ENCODE measurements around the gene CRIP3.

Gene CRIP3

DNA sequence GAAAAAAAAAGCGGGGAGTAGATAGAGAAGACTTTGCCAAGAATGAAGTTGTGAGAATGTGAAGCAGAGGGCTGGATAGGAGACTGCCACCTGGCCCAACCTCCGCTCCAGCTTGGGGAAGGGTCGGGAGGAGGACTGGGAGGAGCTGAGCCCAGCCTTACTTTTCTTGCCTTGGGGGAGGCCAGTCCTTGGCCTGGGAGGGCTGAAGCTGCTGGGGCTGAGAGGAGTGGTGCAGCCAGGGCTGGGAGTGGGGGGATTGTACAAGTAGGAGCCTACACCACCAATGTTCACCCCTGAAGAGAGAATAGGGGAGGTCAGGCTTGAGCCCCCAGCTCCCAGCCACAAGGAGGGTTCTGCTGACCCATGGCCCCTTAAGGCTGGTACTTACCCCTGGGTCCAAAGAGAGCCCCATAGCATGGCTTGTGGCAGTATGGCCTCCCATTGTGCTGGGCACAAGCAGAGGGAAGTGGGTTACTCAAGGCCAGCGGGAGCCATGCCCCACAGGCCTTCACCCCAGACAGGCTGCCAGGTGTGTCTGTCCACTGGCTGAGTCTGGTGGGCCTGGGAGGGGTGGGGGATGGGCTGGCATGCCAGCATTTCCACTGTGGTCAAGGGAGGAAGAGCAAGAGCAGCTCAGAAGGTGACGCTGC, 1.1 kb downstream of the CRIP3 start:
- no peak overlapping the region for H2AFZ ChIP-seq (ENCODE audit: low read depth)
- no peak overlapping the region for H3K9ac ChIP-seq
- no peaks in the 10 kb centered on the region for H4K20me1 ChIP-seq (ENCODE audit: insufficient read depth)
- H3K36me3 ChIP-seq (ENCODE audit: insufficient read depth) = no peaks in the 10 kb centered on the region
- TF ChIP-seq, protein P1, sequence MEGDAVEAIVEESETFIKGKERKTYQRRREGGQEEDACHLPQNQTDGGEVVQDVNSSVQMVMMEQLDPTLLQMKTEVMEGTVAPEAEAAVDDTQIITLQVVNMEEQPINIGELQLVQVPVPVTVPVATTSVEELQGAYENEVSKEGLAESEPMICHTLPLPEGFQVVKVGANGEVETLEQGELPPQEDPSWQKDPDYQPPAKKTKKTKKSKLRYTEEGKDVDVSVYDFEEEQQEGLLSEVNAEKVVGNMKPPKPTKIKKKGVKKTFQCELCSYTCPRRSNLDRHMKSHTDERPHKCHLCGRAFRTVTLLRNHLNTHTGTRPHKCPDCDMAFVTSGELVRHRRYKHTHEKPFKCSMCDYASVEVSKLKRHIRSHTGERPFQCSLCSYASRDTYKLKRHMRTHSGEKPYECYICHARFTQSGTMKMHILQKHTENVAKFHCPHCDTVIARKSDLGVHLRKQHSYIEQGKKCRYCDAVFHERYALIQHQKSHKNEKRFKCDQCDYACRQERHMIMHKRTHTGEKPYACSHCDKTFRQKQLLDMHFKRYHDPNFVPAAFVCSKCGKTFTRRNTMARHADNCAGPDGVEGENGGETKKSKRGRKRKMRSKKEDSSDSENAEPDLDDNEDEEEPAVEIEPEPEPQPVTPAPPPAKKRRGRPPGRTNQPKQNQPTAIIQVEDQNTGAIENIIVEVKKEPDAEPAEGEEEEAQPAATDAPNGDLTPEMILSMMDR (conservative IDR thresholded peaks at IDR 0.05; ENCODE audit: low read depth, low read length) = no peak
- H3K79me2 ChIP-seq (ENCODE audit: insufficient read depth, low read depth) = no peaks in the 10 kb centered on the region
- H3K27me3 ChIP-seq (ENCODE audit: insufficient read depth, low read depth) = no peaks in the 10 kb centered on the region
- no peak overlapping the region for H3K27ac ChIP-seq
- peaks cover 5% of the 10 kb centered on the region for H3K4me1 ChIP-seq (ENCODE audit: low read depth, poor library complexity, severe bottlenecking)
- H3K4me3 ChIP-seq (IDR thresholded peaks at IDR 0.05; ENCODE audit: insufficient read depth, low read depth, low read length) = no peak overlapping the region
- no peak overlapping the region for H3K4me2 ChIP-seq

DNA sequence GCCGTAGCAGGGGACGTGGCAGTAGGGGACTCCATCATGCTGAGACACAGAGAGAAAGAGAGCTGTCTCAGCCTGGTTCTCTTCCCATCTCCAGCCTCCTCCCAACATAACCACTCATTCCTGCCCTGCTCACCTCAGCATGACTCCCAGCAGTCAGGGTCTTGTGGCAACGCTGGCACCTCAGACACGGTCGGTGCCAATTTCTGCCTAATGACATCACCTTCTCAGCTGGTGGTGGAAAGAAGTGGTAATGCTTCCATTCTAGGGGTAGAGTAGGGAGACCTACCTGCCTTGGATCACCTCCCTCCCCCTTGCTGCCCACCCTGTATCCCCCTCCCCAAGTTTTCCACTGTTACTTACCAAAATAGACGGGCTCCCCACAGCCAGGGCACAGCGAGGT, 2.5 kb downstream of the CRIP3 start:
- Histone ChIP-seq H3K4me2 (no peak overlapping the region), H4K20me1 (ENCODE audit: insufficient read depth) (no peaks in the 10 kb centered on the region), H3K4me3 (IDR thresholded peaks at IDR 0.05; ENCODE audit: insufficient read depth, low read depth, low read length) (no peak overlapping the region), H3K36me3 (ENCODE audit: insufficient read depth) (no peaks in the 10 kb centered on the region), H3K79me2 (ENCODE audit: insufficient read depth, low read depth) (no peaks in the 10 kb centered on the region), H2AFZ (ENCODE audit: low read depth) (no peak overlapping the region), H3K27ac (no peak overlapping the region), H3K9ac (no peak overlapping the region), H3K4me1 (ENCODE audit: low read depth, poor library complexity, severe bottlenecking) (peaks cover 5% of the 10 kb centered on the region), H3K27me3 (ENCODE audit: insufficient read depth, low read depth) (no peaks in the 10 kb centered on the region)
- TF ChIP-seq, protein P1 (conservative IDR thresholded peaks at IDR 0.05; ENCODE audit: low read depth, low read length) = no peak

DNA sequence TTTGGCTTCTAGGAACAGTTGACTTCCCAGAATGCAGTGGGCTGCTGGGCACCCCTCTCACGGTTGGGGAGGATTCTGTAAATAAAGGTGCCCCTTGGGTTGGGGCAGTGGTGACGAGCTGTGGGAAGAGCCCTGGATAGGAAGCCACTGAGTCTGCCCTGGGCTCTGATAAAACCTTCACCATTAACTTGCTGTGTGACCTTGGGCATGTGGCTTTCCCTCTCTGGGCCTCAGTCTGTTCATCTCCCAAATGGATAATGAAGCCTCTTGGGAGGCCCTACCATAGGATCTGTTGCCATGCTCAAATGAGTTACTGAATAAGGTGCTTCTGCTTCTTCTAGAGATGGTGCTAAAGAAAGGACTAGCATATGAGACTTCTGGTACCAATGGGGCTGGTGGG, 3.7 kb downstream of the CRIP3 start:
- H3K27ac ChIP-seq = no peak overlapping the region
- H3K9ac ChIP-seq = no peak overlapping the region
- no peaks in the 10 kb centered on the region for H3K79me2 ChIP-seq (ENCODE audit: insufficient read depth, low read depth)
- H3K36me3 ChIP-seq (ENCODE audit: insufficient read depth) = no peaks in the 10 kb centered on the region
- H3K4me3 ChIP-seq (IDR thresholded peaks at IDR 0.05; ENCODE audit: insufficient read depth, low read depth, low read length) = no peak overlapping the region
- H4K20me1 ChIP-seq (ENCODE audit: insufficient read depth) = no peaks in the 10 kb centered on the region
- H3K27me3 ChIP-seq (ENCODE audit: insufficient read depth, low read depth) = no peaks in the 10 kb centered on the region
- no peak overlapping the region for H2AFZ ChIP-seq (ENCODE audit: low read depth)
- TF ChIP-seq, protein P1 (conservative IDR thresholded peaks at IDR 0.05; ENCODE audit: low read depth, low read length) = no peak
- no peaks in the 10 kb centered on the region for H3K4me1 ChIP-seq (ENCODE audit: low read depth, poor library complexity, severe bottlenecking)
- H3K4me2 ChIP-seq = no peak overlapping the region

DNA sequence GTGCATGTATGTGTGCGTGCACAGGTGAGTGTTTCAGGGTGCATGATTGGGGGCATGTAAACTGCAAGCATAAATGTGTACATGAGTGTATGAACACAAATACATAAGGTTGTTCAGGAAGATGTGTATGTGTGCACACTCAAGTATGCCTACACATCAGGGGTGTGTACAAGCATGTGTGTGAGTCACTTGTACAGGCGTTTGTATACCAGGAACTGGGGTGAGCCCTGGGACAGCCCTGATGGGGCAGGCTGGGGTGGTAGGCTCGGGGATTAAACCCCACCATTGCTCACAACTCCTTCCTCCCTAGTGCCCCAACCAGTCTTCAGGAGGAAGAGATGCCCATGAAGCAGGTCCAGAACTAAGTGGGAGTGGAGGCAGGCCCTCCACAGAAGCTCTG, 4.3 kb downstream of the CRIP3 start:
- Histone ChIP-seq H3K4me3 (IDR thresholded peaks at IDR 0.05; ENCODE audit: insufficient read depth, low read depth, low read length) (no peak overlapping the region), H3K27me3 (ENCODE audit: insufficient read depth, low read depth) (no peaks in the 10 kb centered on the region), H3K4me1 (ENCODE audit: low read depth, poor library complexity, severe bottlenecking) (no peaks in the 10 kb centered on the region), H3K4me2 (no peak overlapping the region), H3K79me2 (ENCODE audit: insufficient read depth, low read depth) (no peaks in the 10 kb centered on the region), H4K20me1 (ENCODE audit: insufficient read depth) (no peaks in the 10 kb centered on the region), H3K27ac (no peak overlapping the region), H2AFZ (ENCODE audit: low read depth) (no peak overlapping the region), H3K36me3 (ENCODE audit: insufficient read depth) (no peaks in the 10 kb centered on the region), H3K9ac (no peak overlapping the region)
- TF ChIP-seq, protein P1 (conservative IDR thresholded peaks at IDR 0.05; ENCODE audit: low read depth, low read length) = no peak
